Stimulated activated CD8-positive, alpha-beta memory T cell treated with anti-CD3 and anti-CD28 coated beads, Interleukin-12 subunit alpha, Interleukin-12 subunit beta, amount 100 ng/mL, for 24 hours (primary cell): ENCODE measurements around the gene IGSF21.

Experiments
- DNase-seq: peaks from one replicate; pipeline ENCODE4 v3.0.0-alpha.2; 2020; ENCODE audit errors: extremely low read depth

The IGSF21 gene

GRCh38 chr1:18175530-18176377 is 68.2 kb downstream of the IGSF21 start:
- DNase-seq, result no peak

- no peak for DNase-seq
Observed at GRCh38 chr1:18176619-18177018, 69.0 kb downstream of the IGSF21 start.

GRCh38 chr1:18178111-18178510 is 70.5 kb downstream of the IGSF21 start:
- no peak for DNase-seq

- no peak for DNase-seq
Observed at GRCh38 chr1:18179009-18179408, 71.4 kb downstream of the IGSF21 start.

GRCh38 chr1:18182398-18183160 is 75.0 kb downstream of the IGSF21 start:
- DNase-seq, result no peak

DNA sequence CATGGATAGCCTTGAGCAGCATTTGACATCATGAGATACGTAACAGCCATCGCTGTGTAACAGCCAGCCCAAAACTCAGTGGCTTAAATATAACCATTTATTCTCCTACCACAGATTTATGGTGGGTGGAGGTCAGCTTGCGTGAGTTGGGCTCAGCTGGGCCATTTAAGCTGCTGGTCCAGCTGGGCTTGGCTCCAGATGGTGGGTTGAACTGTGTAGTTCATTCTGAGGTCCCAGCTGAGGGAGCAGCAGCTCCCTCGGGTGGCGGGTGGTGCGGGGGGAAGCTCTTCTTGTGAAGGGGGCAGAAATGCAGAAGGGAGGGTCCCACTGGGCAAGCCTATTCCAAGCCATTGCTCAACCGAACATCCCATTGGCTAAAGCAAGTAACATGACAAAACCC is 75.9 kb downstream of the IGSF21 start:
- no peak for DNase-seq

- DNase-seq, result no peak
Observed at GRCh38 chr1:18187054-18187453, 79.5 kb downstream of the IGSF21 start.

DNA sequence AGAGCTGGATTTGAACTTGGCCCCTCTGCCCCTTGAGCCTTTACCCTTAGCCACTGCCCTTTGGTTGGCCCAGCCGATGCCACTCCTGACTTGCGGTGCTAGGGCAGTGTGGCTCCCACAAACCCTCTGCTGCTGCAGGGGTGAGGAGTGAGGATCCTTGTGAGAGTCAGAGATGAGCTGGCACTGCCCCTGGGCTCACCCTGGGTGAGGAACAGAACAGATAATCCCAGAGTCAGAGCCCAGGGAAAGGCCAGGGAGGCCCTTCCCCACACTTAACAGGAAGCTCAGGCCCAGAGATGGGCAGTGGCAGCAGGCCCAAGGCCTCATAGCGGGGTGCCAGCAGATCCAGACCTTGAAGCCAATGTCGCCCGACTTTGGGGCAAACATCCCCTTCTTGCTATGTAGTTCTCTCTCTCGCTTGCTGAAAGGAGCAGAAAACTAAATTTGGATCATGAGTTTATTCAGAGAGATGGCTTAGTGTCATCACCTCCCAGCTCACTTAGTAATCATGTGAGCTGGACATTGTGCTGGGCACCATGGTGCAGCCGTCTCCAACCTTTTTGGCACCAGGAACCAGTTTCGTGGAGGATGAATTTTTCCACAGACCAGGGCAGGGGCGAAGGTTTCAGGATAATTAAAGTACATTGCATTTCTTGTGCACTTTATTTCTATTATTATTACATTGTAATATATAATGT is 81.4 kb downstream of the IGSF21 start:
- no peak for DNase-seq

DNA sequence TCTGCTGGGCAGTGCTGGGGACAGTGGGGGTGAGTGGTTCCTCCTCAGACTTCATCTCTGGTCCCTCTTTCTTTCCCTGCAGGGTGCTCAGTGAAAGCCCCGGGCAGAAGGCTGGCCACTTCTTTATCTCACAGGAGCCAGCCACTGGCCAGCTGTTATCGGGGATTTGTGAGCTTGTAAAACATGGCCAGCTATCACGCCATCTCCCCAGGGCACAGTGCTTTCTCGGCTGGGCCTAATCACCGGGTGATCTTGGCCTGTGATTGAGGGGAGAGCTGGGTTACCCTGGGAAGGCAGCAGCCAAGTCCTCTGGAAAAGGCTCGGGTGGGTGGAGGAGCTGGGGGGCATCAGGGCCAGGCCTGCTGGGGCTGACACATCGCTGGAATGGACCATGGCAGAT is 83.0 kb downstream of the IGSF21 start:
- DNase-seq, result no peak

GRCh38 chr1:18191037-18191436 is 83.4 kb downstream of the IGSF21 start:
- no peak for DNase-seq

DNA sequence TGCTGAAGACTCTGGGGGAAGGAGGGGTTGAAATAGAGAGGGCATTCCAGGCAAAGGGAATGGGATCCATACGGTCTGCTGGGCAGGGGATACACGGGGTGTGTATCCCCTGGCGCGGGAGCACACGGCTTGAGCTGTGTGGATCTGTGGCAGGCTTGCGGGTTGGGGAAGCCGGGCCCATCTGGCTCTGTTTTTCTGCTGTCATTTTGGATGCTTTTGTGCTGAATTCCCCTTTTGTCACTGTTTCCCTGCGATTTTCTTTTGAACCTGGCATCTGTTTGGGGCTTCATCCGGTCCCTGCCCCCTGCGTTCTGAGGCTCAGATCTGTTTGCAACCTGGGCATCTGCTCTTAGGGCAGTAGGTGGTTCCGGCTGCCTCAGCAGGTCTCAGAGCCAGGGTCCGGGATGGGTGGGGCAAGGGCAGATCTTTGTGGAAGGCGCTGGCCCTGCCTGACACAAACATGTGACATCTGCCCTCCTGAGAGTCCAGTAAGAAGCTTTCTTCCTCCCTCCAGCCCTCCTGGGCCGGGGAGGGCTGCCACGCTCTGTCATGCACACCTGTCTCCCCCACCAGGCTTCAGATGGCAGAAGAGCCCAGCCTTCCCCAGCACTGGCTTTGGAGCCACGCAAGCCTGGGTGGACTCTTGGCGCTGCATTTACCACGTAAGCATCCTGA is 84.0 kb downstream of the IGSF21 start:
- no peak for DNase-seq

- no peak for DNase-seq
Observed at GRCh38 chr1:18192182-18192581, 84.6 kb downstream of the IGSF21 start.

- no peak for DNase-seq
Observed at GRCh38 chr1:18192974-18193373, 85.4 kb downstream of the IGSF21 start.

GRCh38 chr1:18197299-18197698 is 89.7 kb downstream of the IGSF21 start:
- DNase-seq, result no peak

DNA sequence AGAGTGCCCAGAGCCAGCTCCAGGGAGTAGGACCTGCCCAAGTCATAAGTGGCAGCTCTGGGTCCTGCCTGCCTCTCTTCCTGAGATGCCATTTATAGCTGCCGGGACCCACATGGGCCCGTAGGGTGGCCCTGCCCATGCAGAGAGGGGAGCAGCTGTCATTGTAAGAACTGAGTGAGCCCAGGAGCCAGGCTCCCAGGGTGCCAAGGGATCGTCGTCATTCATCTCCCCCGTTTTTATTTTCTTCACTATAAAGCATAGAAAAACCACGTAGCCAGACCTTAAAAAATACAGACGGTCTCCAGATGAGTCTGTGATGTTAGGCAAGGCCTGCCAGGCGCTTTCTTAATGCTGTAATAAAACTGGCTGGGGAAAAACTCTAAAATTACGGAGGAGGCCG is 90.7 kb downstream of the IGSF21 start:
- no peak for DNase-seq

DNA sequence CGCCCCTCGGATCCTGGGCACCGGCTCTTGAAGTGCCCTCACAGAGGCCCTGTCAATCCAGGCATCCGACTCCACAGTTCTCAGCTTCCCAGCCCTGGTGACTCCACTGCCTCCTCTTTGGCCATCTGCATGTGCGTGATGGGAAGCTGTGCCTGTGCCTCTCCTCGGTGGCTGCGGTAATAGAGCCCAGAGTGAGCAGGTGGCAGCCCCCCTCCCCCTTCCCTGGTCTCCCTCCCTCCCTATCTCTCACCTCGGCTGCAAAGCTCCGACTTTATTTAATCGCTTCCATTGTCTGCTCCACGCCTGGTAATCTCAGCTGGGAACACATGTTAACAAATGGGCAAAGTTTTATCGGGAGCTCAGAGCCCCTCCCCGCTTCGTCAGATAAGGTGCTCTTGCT is 91.9 kb downstream of the IGSF21 start:
- no peak for DNase-seq

DNA sequence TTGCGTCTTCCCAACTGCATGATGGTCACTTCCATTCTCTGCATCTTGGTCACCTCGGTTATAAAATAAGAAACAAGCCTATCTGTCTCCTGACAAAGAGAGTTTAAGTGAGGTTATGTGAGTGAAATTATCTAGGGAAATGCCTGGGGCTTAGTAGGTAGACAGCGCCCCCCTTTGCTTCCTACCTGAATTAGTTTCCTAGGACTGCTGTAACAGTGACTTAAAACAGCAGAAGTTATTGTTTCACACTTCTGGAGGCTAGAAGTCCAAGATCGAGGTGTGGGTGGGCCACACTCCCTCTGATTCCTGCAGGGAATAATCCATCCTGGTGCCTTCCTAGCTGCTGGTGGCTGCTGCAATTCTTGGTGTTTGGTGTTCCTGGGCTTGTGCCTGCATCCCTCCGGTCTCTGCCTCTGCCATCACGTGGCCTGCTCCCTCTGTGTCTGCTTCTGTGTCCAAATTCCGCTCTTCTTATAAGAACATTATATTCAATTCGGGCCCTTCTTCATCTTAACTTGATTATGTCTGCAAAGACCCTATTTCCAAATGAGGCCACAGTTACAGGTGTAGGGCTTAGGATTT is 92.6 kb downstream of the IGSF21 start:
- no peak for DNase-seq

DNA sequence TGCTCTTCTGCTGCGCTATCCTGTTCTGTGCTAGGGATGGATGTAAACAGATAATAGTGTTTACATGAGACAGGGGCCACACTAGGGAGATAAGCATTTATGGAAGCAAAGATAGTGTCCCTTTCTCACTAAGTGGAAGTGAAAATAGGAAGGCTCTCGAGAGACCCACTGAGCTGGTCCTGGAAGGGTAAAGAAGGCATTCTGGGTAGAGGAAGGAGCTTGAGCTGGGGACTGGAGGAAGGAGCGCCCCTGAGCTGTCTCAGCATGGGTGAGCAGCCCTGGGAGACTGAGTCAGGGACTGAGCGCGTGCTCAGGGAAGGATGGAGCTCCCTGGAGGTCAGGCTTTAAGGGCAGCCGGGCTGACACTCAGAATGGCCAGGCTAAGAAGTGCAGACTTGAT is 93.3 kb downstream of the IGSF21 start:
- DNase-seq, result no peak

- no peak for DNase-seq
Observed at GRCh38 chr1:18201997-18202719, 94.6 kb downstream of the IGSF21 start.

- no peak for DNase-seq
Observed at GRCh38 chr1:18203645-18204044, 96.0 kb downstream of the IGSF21 start.

- no peak for DNase-seq
Observed at GRCh38 chr1:18204575-18204974, 97.0 kb downstream of the IGSF21 start.
